ENCODE results near the gene HCN1.

DNA sequence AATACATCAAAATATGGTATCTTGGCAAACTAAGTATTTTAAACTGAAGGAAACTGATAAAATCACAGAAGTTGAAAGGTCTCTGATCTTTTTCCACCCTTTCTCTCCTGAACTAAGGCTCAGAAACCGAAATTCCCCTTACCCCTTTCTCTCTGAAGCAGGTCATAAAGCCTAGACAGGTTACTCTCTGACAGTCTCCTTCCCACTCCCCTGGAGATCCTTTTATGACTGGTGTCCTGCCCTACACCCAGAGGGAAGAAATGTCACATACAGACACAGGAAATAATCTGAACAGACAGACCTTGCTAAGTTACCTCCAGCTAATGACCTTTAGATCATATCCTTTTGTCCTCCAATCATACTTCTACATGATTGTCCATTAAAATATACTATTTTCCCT is 127.4 kb downstream of the HCN1 start:
- TF ChIP-seq POLR2A (IDR thresholded peaks at IDR 0.05; ENCODE audit: low read depth, low read length) = no peak
- no peak for TF ChIP-seq POLR2AphosphoS5 (IDR thresholded peaks at IDR 0.05; ENCODE audit: low read depth, low read length)
- TF ChIP-seq TAF1 (IDR thresholded peaks at IDR 0.05; ENCODE audit: borderline replicate concordance, low read depth, low read length) = no peak

All from GM12892 (cell line).